DLD1 (cell line): Measurements from ENCODE around the gene ANTXR1.

ENCODE experiments used
- in situ Hi-C: cut with HindIII; loops from 2 replicates; pipeline ENCODE4 v1.10.0; 2017; ENCODE audit warnings: low sequenced_read_pairs

The ANTXR1 gene

DNA sequence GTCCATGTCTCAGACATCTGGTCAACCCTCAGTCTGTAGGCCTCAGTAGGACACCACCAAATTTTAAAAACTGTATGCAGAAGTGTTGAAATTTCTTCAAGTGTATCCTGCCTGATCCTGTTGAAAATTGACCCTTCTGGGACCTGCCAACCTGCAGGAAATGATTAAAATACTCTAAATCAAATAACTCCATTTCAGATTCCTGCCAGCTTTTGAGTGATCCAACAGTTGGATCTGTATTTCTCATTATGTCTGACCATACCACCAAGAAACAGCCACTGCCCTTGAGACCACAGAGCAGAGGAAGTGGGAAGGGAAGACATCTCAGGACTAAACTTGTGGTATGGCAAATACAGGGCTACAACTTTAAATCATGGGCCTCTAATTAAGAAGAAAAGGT, 113.4 kb downstream of the ANTXR1 start:
- in situ Hi-C loops: no loop called here

DNA sequence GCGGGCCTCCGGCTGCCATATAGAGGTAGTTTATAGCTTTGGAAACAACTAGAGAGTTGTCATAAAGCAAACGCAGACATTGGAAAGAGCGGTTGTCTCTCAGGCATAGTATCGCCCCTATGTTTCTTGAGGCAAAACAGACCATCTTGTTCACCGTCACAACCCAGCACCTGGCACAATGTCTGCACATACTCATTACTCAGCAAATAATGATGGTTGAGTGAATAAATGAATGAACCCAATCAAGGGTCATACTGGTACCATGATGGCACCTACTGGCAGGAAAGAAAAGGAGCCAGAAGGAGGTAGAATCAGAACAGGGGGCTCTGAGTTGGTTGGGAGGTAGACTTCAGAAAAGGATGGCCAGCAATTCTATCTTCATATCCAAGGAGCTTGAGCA, 118.5 kb downstream of the ANTXR1 start:
- in situ Hi-C loops: no loop called here

DNA sequence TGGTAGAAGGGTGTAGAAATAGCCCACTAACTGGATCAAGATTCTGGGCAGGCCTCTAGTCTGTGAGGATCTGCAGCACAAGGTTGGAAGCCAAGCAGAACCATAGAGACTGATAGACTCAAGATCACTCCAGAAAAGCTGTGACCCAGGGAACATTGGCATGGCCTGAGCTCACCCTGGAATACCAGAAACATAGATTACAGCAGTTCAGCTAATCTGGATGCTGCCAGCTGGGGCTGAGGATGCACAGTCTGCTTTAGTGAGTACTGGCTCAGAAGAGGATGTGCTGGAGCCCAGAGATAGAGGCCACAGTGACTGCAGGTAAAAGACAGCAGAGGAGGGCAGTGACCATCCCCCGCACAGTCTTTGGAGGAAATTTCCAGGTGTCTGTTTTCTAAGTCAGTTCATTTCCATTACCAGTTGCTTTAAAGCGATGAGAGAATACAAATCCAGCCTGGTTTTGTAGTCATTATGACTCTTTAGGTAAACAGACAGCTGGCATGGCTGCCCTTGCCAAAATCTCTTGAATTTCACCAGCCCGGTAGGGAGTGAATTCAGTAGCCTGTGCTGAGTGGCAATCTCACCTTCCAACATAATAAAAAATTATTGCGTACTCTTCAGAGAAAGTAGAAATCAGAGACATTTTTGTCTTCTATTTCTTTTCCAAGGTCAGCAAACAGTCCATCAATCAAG, 119.2 kb downstream of the ANTXR1 start:
- in situ Hi-C loops: no loop called here

DNA sequence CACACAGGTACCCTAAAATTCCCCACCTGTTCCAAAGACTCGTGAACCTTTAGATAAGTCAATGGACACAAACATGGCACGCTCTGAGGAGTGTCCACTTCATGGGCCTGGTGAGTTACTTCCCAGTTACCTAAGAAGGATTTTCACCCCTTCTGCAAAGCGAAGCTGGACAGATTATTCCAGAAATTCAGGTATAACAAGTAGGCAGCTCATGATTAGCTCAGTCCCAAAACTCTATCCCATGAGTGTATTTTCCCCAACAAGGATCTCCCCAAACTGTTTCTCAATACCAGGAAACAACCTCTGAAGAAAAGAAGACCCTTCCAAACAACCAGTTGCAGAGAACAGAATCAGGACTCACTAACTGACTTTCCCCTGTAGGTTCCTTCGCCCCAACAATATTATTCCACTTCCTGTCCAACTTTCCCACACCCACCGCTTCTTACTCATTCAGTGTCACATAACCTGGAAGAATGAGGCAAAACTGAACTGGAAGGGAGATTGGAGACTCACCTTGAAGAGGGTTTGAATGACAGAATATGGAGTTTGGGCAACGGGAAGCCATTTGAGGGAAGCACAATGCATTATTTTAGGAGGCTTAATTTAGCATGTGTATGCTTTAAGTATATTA, 120.1 kb downstream of the ANTXR1 start:
- in situ Hi-C loops: no loop called here

DNA sequence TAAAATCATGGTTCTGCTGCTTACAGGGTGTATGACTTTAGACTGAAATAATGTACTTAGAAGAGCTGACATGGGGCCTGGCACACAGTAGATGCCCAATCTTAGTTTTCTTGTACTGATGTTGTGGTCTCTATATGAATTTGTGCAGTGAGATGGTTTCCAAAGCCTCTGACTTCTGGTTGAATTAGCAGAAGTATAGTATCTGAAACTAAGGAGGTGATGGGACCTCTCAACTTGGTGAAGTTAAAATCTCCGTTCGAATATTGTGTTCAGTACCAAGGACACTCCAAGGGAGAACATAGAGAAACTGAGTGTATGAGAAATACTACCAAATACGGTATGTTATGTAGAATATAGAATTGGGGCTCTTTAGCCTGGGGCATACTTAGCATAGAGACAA, 120.9 kb downstream of the ANTXR1 start:
- in situ Hi-C loops: no loop called here

DNA sequence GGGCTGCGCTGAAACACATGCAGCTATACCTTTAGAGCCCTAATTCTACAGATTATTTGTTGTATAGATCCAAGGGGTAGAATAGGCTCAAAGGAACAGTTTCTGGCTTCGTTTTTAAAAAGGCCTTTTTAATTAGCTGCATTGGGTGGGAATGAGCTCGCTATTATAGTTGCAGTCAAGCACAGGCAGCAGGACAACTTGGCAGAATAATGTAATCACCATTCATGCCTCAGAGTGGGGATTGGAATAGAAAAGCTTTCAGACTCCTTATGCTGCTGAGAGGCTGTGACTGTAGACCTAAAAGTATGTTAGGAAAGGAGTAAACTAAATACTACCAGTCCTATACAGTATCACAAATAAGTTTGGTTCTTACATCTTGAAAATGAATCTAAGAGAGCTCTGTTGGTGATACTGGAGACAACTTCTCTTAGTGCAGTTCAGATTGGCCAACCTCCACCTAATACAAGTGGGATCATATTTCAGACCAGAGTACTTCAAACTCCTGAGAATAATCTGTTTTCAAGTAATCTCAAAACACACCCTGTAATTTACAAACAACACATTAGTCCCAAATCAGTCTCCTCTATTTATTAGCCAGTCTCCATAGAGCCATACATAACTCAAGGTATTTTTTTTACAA, 121.4 kb downstream of the ANTXR1 start:
- in situ Hi-C loops: no loop called here

DNA sequence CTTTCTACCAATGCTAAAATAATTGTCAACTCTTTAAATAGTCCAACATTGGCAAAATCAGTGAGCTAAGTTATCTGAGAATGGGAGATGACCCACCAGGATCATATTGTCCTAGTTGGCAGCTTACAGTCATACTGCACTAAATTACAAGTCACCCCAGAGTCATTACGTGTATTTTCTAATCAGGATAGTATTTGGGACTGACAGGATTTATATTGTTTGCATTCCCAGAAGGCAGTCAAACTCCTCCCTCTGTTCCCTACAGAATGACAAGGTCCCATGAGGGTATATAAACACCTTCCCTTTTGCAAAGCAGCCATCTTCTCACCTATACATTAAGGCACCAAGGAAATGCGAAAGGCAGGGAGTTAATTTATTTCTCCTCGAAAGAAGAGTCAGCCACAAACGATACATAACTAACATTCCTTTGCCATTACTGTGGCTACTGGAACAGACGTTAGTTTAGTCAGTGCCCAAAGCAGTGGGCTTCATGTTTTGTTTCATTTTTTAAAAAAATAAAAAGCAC, 125.3 kb downstream of the ANTXR1 start:
- in situ Hi-C loops: no loop called here

DNA sequence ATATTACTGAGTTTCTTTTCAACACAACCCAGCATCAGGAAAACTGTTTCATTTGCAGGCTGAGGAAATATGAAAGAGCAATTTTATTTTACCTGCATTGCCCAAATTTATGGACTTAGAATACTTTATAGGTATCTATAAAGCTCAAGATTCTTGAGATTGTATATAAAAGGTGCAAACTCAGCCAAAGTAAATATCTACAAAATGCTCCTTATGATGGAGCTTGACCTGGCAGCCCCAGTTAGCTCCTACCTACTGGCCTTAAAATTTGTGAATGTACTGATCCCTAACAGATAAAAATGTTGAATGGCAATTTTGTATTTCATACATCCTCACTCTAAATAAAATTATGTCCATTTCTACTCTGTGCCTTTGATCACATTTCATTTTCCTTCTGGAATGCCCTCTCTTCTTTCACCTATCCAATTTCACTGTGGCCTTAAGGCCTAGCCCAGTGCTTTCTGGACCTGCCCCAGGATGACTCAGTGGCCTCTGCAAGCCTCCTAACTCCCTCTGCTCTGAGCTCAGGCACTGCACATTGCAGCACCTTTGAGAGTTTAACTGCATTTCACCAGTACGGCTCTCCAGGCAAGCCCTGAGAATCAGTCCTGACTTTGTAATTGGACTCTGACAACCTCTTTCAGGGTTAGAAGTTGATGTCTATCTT, 125.9 kb downstream of the ANTXR1 start:
- in situ Hi-C loops: no loop called here

DNA sequence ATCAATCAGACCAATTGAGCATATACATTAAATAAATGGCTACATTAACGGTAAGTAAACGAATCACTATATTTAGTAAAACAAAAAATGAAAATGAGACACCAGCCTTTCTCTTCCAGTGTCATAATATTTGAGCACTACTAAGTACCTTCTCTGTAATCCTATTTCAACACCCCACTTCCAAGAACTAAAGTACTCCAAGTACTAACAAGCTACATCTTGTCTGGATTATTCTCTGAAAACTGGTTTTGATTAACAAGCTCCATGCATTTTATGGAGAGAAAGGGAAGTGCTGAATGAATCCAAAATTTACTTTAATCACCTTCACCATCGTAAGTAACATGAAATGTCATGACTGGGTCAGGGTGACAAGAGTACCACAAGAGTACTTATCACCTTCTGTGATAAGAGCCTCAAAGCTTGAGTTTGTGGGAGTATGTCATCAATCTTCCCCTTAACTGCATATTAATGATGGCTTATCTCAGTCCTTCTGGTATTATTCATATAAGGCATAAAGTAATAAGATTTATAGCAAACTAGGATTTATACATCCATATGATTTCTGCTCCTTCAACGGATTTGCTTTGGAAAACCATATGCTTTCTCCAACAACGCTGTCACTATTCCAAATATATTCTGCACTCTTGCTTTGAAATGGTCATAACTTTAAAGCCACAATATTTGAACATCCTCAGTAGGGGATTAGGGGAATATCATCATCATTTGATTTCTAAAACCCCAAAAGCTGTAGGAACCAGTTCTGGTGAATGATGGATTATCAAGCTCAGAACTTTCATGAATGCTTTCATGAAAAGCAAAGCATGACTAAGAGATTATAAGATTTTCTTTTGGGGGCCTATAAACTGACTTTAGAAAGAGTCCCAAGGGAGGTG, 127.0 kb downstream of the ANTXR1 start:
- in situ Hi-C loops: no loop called here

DNA sequence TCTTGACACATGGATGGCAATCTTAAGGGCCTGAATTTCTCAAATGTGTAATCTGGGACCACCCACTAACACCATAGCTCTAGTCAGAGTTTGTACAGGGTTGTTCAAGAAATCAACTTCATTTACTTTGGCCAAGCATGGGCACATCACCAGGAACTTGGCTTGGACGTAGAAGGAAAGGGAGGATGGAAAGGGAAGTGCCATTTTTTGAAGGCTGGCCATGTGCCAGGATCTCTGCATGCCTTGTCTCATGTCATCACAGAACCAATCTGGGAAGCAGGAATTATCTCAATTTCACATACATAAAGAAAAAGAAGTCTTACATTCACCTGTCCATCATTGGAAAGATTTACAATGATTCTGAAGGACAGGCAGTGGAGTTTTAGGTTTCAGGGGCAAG, 128.1 kb downstream of the ANTXR1 start:
- in situ Hi-C loops: no loop called here

DNA sequence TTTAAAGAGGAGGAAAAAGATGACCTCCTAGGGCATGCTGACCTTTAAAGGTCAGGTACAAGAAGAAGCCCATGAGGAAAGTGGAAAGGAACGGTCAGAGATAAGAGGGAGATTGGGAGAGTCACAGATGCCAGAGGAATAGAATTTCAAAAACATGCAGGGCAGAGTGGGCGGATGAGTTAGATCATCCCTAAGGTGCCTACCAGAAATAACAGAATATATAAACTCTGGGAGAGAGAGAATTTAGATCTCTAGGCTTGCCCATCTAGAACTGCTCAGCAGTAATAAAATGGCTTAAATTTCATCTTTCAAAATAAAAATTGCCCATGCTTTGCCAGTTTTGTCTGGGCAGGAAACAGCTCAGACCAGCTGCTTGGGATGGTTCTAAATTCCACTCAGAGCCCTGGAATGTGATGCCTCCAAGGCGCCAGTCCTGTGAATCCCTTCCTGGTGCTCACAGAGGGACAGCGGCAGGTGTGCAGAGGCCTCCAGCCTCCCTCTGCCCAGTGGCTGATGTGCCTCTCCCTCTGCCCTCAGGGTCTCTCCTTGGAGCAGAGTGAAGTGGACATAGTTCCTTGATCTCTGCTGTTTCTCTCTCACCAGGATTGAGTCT, 130.9 kb downstream of the ANTXR1 start:
- in situ Hi-C loops: no loop called here

DNA sequence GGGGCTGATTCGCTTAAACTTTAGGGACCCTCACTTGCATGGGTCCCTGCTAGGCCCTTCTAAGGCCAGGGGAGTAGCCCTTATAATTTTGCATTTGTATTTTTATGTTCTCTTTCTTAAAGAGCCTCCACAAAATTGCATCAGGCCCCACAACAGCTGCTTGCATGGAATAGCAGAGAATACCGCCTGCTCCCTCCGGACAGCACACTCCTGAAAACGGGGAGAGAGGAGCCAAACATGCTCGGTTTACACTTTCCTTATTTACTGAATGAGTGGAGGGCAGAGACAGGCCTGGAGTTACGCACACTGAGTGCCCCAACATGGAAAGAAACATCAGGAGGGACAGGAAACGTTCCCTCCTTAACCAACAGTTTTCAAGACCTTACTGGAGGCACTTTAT, 132.2 kb downstream of the ANTXR1 start:
- in situ Hi-C loops: no loop called here

DNA sequence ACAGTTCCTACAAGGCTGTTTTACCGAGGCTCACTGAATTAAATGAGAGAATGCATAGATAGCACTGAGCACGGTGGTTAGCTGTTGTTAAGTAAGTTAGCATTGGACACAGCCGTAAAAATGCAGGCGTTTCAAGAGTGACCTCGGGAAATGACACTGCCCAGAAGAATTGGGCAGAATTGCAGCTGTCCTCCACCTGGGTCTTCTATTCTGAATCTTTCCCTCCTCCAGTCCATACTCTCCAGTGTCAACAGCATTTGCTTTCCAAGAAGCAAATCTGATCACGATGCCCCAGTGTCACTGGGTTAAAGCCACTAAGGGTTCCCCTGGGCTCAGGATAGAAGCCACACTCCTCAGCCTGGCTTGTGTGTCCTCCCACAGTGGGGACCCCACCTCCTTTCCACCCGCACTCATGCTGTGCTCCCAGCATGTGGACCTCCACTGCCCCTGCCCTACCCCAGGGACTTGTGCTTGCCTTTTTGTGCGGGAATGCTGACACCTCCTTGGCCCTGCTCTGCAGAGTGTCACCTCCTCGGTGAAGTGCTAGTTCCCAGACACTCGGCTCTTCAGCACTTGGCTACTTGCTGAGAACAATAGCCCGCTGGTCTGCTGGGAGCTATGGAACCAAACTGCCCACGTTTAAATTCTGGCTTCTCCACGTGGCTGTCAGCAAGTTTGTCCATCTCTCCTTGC, 135.0 kb downstream of the ANTXR1 start:
- in situ Hi-C loops: no loop called here

DNA sequence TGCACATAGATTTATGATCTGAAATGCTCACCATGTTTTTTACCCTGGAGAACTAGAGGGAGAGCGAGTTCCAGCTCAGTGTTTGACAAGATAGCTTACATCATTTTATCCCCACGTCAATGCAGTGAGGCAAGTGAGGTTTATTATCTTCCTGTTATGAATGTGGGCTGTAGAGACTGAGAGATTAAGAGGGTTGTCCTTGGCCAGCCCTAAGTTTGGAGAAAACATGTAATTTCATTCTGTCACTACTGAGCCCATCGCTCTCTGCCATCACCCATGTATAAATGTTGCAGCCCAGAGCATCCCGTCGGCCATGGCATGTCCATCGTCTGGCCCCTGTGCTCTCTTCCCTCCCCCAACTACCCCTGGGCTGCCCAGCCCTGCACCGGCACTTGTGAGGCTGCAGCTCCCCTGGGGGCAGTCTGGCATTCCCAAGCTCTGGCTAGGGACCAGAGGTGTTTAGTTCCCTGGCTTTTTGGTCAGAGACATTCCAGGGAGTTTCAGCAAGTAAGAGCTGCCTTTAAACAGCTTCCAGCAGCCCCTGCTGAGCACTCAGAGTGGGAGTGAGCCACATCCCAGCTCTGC, 136.7 kb downstream of the ANTXR1 start:
- in situ Hi-C loops: no loop called here

DNA sequence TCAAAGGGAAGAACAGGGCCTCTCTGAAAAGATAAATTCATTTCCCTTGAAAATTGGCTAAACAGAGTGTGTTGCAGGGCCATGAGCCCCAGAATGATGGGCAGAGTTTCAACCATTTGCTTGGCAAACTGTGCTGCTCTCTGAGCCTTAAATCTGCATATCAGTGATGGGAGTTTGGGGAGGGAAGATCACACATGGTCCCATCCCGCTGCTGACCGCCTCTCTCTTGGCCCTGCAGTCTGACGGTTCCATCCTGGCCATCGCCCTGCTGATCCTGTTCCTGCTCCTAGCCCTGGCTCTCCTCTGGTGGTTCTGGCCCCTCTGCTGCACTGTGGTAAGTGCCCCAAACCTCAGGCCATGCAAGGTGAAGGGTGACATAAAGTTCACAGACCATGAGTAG, 139.0 kb downstream of the ANTXR1 start:
- in situ Hi-C loops: no loop called here

DNA sequence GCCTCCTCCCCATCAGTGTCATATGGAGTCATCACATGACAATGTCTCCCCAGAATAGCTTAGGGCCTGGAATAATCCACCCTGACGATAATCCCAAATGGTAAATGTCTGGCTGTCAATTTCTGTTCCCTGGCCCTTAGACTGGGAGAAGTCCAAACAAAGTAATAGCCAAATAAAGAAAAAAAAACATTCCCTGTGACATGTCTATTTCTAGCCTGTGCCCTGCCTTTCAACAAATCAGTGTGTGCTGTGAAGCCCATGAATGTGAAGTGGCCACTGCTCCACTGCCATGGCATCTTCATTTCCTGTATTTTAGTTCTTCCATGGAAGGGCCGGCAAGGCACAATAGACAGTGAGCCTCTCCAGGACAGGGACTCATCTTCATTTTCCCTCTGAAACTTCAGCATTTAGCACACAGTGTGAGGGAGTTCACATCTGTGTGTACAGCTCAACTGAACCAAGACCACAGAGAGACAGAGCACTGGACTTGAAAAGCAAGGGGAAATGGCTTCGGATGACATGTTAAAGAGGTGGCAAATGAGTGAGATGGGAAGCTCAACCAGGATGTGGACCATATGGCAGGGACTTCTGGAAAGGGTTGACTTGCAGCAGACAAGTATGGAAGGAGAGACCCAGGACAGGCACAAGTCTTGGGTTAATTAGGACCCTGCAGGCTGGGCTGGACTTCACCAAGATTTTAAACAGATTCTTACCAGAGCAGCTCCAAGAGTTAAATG, 140.0 kb downstream of the ANTXR1 start:
- in situ Hi-C loops: no loop called here

DNA sequence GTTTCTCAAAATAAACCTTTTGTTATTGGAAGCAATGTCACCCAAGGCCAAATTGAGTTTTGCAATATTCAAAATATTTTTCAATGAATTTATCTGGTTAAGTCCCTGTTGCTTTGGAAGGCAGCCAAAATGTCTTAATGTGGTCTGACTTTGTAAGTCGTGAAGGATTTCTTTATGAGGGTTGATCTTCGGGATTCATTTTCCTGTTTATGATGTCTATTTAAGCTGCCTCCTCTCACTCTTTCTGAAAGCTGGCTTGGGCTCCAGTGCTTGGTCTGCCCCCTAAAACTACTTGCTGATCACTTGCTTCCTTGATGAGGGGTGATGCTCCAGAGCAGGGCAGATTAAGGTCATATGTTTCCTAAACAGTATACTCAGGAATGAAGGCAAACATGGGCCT, 141.1 kb downstream of the ANTXR1 start:
- in situ Hi-C loops: no loop called here

DNA sequence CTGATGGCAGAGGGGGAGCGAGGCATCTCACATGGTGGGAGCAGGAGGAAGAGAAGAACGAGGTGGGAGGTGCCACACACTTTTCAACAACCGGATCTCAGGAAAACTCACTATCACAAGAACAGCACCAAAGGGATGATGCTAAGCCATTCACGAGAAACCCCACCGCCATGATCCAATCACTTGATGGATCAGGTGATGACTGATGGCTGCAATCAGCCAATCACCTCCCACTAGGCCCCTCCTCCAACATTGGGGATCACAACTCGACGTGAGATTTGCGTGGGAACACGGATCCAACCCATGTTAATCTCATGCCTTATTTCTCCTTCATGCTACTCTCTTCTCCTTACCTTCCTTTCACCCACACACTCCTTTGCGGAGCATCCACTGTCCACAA, 143.6 kb downstream of the ANTXR1 start:
- in situ Hi-C loops: no loop called here

DNA sequence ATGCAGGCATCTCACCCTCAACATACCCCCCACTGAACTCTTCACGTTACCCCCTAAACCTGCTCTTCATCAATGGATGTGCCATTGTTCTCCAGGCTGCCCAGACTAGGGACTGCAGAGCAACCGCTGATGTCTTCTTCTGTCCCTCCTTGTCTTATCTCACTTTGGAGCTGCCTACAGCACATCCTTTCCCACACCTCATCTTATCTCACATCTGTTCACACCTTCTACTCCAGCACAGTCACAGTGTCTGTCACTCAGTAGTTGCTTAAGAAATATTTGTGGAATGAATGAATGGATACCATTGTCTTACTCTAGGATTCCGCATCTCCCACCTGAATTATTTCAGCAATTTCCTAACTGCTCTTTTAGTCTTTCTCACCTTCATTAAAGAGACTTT, 144.5 kb downstream of the ANTXR1 start:
- in situ Hi-C loops: no loop called here
